Testis (tissue), 3 donors: ENCODE measurements around the gene DSG1. TPM values are rescaled to one million over a fixed set of nuclear protein-coding genes. Genes with fewer than 3 reads are reported as not detected.

ENCODE experiments used
- DNase-seq: peaks from one replicate; pipeline ENCODE4 v3.0.0-alpha.2; 2019
- H3K27ac ChIP-seq, 2 donors: fragments of 200-600 bp; sonication (generic); one replicate each; pipeline ENCODE4 v1.5.1; 2019
- H3K27me3 ChIP-seq: fragments of 200-600 bp; sonication (generic); one replicate; pipeline ENCODE4 v1.5.1; 2019
- H3K36me3 ChIP-seq: fragments of 200-600 bp; sonication (generic); one replicate; pipeline ENCODE4 v1.5.1; 2017; ENCODE audit warnings: low read depth; ENCODE audit errors: missing control alignments
- H3K4me1 ChIP-seq: fragments of 200-600 bp; sonication (generic); one replicate; pipeline ENCODE4 v1.5.1; 2019
- H3K4me3 ChIP-seq, 2 donors: fragments of 200-600 bp; sonication (generic); one replicate each; pipeline ENCODE4 v1.5.1; 2017 to 2019
- H3K9me3 ChIP-seq: fragments of 200-600 bp; sonication (generic); one replicate; pipeline ENCODE4 v1.5.1; 2017
- POLR2A ChIP-seq: fragments of 450-650 bp; IDR thresholded peaks from one replicate; pipeline ENCODE4 v1.6.1; 2017; ENCODE audit warnings: antibody characterized with exemption, mild to moderate bottlenecking, moderate library complexity
- WGBS, 2 donors: methylation state at CpG; one replicate each; pipeline ENCODE4 v1.1.5; 2018; 5-methylcytosine and 5-hydroxymethylcytosine counted together
- intact Hi-C: fragments of 100-400 bp; cut with DNase I; formaldehyde crosslinking; loops from one replicate; pipeline ENCODE4 v1.15.1; 2023; ENCODE audit warnings: low total_unique reads
- polyA plus RNA-seq: library from polyadenylated mRNA; stranded (reverse); fragments of 350-450 nt; fragmentation: Illumina TruSeq; extraction: RNeasy Lipid Tissue Mini Kit (QIAGEN cat#74804); gene quantifications from one replicate; pipeline ENCODE4 v1.2.3, GENCODE V29; 2014; ENCODE audit warnings: low read depth, low replicate concordance; ENCODE audit not compliant: insufficient read depth
- small RNA-seq, 2 donors: library from RNA; depleted of rRNA; stranded (forward); fragments of <200 nt; gene quantifications; one replicate each; pipeline ENCODE3, GENCODE V24; 2016
- total RNA-seq, 2 donors: library from RNA; depleted of rRNA; stranded (reverse); fragments of >200 nt; gene quantifications; one replicate each; pipeline ENCODE4 v1.2.3, GENCODE V29; 2016
- TF ChIP-seq, protein P1 (sequence below), 3 experiments: fragments of 450-650 bp in 2 of 3; fragments of 200-600 bp in 1 of 3; sonication (generic) in 1 of 3; IDR thresholded peaks; one replicate each; pipeline ENCODE4 v1.5.1; 2016 to 2019; ENCODE audit warnings: antibody characterized with exemption in 3 of 3, mild to moderate bottlenecking in 2 of 3, moderate library complexity in 1 of 3

DSG1 gene
- total and polyA plus RNA-seq, 3 donors from 2014 or later = 2.8 to 5.4 (median 3.8) TPM

GRCh38 chr18:31403409-31403808 lies 85.4 kb downstream of the DSG1 start:
- Histone ChIP-seq H3K27me3 (no peaks in the 10 kb centered on the region), H3K9me3 (no peaks in the 10 kb centered on the region), H3K4me3 (no peak overlapping the region), H3K27ac (no peak overlapping the region), H3K4me1 (no peaks in the 10 kb centered on the region), H3K36me3 (no peaks in the 10 kb centered on the region)
- WGBS, 2 donors = 55 to 62% methylated on average over 2 of the region's 2 CpGs
- TF ChIP-seq POLR2A = no peak
- TF ChIP-seq, protein P1, sequence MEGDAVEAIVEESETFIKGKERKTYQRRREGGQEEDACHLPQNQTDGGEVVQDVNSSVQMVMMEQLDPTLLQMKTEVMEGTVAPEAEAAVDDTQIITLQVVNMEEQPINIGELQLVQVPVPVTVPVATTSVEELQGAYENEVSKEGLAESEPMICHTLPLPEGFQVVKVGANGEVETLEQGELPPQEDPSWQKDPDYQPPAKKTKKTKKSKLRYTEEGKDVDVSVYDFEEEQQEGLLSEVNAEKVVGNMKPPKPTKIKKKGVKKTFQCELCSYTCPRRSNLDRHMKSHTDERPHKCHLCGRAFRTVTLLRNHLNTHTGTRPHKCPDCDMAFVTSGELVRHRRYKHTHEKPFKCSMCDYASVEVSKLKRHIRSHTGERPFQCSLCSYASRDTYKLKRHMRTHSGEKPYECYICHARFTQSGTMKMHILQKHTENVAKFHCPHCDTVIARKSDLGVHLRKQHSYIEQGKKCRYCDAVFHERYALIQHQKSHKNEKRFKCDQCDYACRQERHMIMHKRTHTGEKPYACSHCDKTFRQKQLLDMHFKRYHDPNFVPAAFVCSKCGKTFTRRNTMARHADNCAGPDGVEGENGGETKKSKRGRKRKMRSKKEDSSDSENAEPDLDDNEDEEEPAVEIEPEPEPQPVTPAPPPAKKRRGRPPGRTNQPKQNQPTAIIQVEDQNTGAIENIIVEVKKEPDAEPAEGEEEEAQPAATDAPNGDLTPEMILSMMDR (IDR thresholded peaks at IDR 0.05) = no peak
- no peak for DNase-seq
- intact Hi-C loops = no loop called here

Small RNA genes lying within 50 kb of the gene (small RNA-seq; reads per million reads assigned to genes)
- gene RF00019 (0 reads per million in 2 donors), gene RNU6-167P (0 reads per million in 2 donors)

Other genes starting within 250 kb of the DSG1 start
- 1 to 10 TPM; 1.2 TPM for gene DSC2, start 215.7 kb upstream of the DSG1 start, total RNA-seq
- 2.7 TPM for gene DSC2, start 215.7 kb upstream of the DSG1 start, polyA plus RNA-seq
- under 1 TPM in 1 of 2 donors, not detected in 1; 0.12 TPM for gene DSC1, start 155.3 kb upstream of the DSG1 start, total RNA-seq
- 0.07 TPM for gene DSC1, start 155.3 kb upstream of the DSG1 start, polyA plus RNA-seq
- under 1 TPM; 0.08 to 0.31 TPM for gene DSG4, start 58.6 kb downstream of the DSG1 start, total RNA-seq
- 0.83 TPM for gene DSG4, start 58.6 kb downstream of the DSG1 start, polyA plus RNA-seq
- gene DSG3, start 129.6 kb downstream of the DSG1 start, total RNA-seq = under 1 TPM; 0.16 to 0.19 TPM
- gene DSG3, start 129.6 kb downstream of the DSG1 start, polyA plus RNA-seq = 0.16 TPM
- 1 to 10 TPM; 5.9 to 7.0 TPM for gene DSG2, start 180.0 kb downstream of the DSG1 start, total RNA-seq
- gene DSG2, start 180.0 kb downstream of the DSG1 start, polyA plus RNA-seq = 8.6 TPM